ENCODE measurements around the gene SLCO2B1.

SLCO2B1 gene

GRCh38 chr11:75242722-75243600 is 92.1 kb downstream of the SLCO2B1 start:
- ChIA-PET POLR2A (no interaction called here), CTCF (interaction anchor here (1.0 to 4.7 kb wide), 8 partner anchors 8 to 101 kb away, joined by 3 to 45 read pairs (median 5); no protein-coding TSS in a partner anchor)
- DNase-seq (ENCODE audit: extremely low spot score): no peak
- TF ChIP-seq LEF1 (IDR thresholded peaks at IDR 0.05; ENCODE audit: borderline replicate concordance) (no peak), BHLHE40 (IDR thresholded peaks at IDR 0.05; ENCODE audit: borderline replicate concordance) (no peak)

DNA sequence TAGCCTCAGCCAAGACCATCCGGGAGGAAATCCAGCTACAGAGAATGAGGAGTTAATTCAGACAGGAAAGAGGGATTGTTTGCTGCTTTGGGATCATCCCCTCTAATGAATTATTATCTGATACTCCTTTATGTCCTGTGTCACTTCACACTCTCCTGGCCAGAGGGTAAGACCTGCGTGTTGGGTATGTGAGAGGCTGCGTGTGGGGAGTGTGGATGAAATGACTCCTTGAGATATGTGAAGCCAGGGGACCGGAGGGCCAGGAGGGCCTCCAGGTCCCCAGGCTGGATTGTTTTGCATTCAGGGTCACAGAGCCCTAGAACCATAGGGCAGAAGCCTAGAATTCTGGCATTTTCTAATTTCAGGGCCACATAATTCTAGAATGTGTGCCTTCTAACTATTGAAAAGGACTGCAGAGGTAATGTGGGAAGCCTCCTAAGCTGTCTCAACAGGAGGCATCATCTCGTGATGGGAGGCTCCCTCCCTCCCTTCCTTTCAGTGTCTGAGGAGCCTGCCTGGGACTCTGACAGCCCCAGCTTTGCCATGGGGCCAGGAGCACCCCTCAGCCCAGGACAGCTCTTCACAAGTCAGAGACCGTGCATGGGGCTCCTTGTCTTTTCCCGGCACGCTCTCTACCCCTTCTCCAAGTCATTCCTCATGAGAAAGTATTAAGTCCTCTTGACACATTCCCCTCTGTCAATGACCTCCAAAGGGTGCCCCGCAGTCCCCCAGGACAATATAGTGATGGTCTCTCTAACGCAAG is 93.3 kb downstream of the SLCO2B1 start:
- no peak for TF ChIP-seq ELF4 (IDR thresholded peaks at IDR 0.05)
- no peak for TF ChIP-seq SUZ12 (IDR thresholded peaks at IDR 0.05)
- TF ChIP-seq ZNF384 (IDR thresholded peaks at IDR 0.05): no peak
- TF ChIP-seq FOXK2 (IDR thresholded peaks at IDR 0.05): no peak
- TF ChIP-seq FOXM1 (IDR thresholded peaks at IDR 0.05; ENCODE audit: borderline replicate concordance): no peak
- TF ChIP-seq ARNT (IDR thresholded peaks at IDR 0.05): no peak
- no peak for TF ChIP-seq HDGF (IDR thresholded peaks at IDR 0.05; ENCODE audit: borderline replicate concordance)
- TF ChIP-seq BHLHE40 (IDR thresholded peaks at IDR 0.05; ENCODE audit: borderline replicate concordance): no peak
- no peak for TF ChIP-seq SP1 (IDR thresholded peaks at IDR 0.05)
- no peak for TF ChIP-seq CTBP1 (IDR thresholded peaks at IDR 0.05; ENCODE audit: borderline replicate concordance)
- no peak for TF ChIP-seq LEF1 (IDR thresholded peaks at IDR 0.05; ENCODE audit: borderline replicate concordance)
- TF ChIP-seq, protein P1, sequence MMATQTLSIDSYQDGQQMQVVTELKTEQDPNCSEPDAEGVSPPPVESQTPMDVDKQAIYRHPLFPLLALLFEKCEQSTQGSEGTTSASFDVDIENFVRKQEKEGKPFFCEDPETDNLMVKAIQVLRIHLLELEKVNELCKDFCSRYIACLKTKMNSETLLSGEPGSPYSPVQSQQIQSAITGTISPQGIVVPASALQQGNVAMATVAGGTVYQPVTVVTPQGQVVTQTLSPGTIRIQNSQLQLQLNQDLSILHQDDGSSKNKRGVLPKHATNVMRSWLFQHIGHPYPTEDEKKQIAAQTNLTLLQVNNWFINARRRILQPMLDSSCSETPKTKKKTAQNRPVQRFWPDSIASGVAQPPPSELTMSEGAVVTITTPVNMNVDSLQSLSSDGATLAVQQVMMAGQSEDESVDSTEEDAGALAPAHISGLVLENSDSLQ (IDR thresholded peaks at IDR 0.05): no peak
- POLR2A ChIA-PET: no interaction called here
- CTCF ChIA-PET: interaction anchor here (1.1 to 1.7 kb wide), 2 partner anchors 101 to 104 kb away, joined by 3 to 7 read pairs; no protein-coding TSS in a partner anchor
- DNase-seq (ENCODE audit: extremely low spot score): no peak

GRCh38 chr11:75245356-75246005 is 94.6 kb downstream of the SLCO2B1 start:
- DNase-seq (ENCODE audit: extremely low spot score): no peak
- CTCF ChIA-PET: interaction anchor here (0.6 to 1.7 kb wide), 3 partner anchors 103 to 106 kb away, joined by 3 to 7 read pairs (median 3); no protein-coding TSS in a partner anchor
- TF ChIP-seq SP1 (IDR thresholded peaks at IDR 0.05): no peak
- TF ChIP-seq LEF1 (IDR thresholded peaks at IDR 0.05; ENCODE audit: borderline replicate concordance): no peak
- TF ChIP-seq, protein P1 (IDR thresholded peaks at IDR 0.05): no peak
- TF ChIP-seq L3MBTL2 (conservative IDR thresholded peaks at IDR 0.05): no peak
- no peak for TF ChIP-seq ELF4 (IDR thresholded peaks at IDR 0.05)
- TF ChIP-seq HDGF (IDR thresholded peaks at IDR 0.05; ENCODE audit: borderline replicate concordance): no peak
- TF ChIP-seq FOXA1 (IDR thresholded peaks at IDR 0.05): no peak
- TF ChIP-seq NFRKB (IDR thresholded peaks at IDR 0.05): no peak
- no peak for TF ChIP-seq ZNF384 (IDR thresholded peaks at IDR 0.05)
- no peak for TF ChIP-seq CTBP1 (IDR thresholded peaks at IDR 0.05; ENCODE audit: borderline replicate concordance)
- no peak for TF ChIP-seq SUZ12 (IDR thresholded peaks at IDR 0.05)
- TF ChIP-seq FOXM1 (IDR thresholded peaks at IDR 0.05; ENCODE audit: borderline replicate concordance): no peak
- POLR2A ChIA-PET: no interaction called here

DNA sequence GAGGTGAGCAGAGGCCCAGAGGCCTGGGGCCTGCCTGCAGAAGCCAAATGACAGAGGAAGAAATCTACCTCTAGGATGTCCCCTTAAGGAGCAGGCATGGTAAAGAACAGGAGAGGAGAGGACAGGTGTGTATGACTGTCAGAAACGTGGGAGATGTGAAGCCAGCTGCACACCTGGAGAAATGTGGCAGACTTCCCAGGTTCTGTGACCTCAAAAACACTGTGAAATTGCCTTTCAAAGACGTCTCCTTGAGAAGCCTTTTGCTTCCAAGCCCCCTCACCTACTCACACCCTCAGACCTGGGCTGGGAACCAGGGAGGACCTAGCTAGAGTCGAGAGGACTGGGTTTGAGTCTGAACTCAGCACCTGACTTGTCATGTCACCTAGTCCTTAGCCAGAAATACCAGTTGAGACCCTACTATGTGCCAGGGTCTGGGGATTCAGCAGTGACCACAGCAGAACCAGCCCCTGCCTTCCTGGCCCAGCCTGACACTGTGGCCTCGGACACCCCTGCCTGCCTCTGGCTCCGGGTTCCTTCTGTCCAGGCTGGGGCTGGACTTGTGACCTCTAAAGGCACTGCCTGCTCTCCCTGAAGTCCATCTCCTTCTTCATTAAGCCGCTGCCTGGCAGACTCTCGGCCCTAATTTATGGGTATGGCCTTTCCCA is 95.2 kb downstream of the SLCO2B1 start:
- no peak for TF ChIP-seq SP1 (IDR thresholded peaks at IDR 0.05)
- TF ChIP-seq, protein P1 (IDR thresholded peaks at IDR 0.05): no peak
- TF ChIP-seq BHLHE40 (IDR thresholded peaks at IDR 0.05; ENCODE audit: borderline replicate concordance): no peak
- no peak for TF ChIP-seq HDGF (IDR thresholded peaks at IDR 0.05; ENCODE audit: borderline replicate concordance)
- no peak for TF ChIP-seq FOXA1 (IDR thresholded peaks at IDR 0.05)
- TF ChIP-seq TARDBP (IDR thresholded peaks at IDR 0.05): no peak
- no peak for TF ChIP-seq ZNF384 (IDR thresholded peaks at IDR 0.05)
- no peak for TF ChIP-seq ELF4 (IDR thresholded peaks at IDR 0.05)
- TF ChIP-seq CTBP1 (IDR thresholded peaks at IDR 0.05; ENCODE audit: borderline replicate concordance): no peak
- TF ChIP-seq NFRKB (IDR thresholded peaks at IDR 0.05): no peak
- TF ChIP-seq LEF1 (IDR thresholded peaks at IDR 0.05; ENCODE audit: borderline replicate concordance): no peak
- TF ChIP-seq FOXM1 (IDR thresholded peaks at IDR 0.05; ENCODE audit: borderline replicate concordance): no peak
- TF ChIP-seq SUZ12 (IDR thresholded peaks at IDR 0.05): no peak
- no peak for TF ChIP-seq ARNT (IDR thresholded peaks at IDR 0.05)
- no peak for TF ChIP-seq L3MBTL2 (conservative IDR thresholded peaks at IDR 0.05)
- TF ChIP-seq FOXK2 (IDR thresholded peaks at IDR 0.05): no peak
- CTCF ChIA-PET: interaction anchor here (0.6 to 1.2 kb wide), 2 partner anchors 41 to 107 kb away, joined by 3 to 4 read pairs; no protein-coding TSS in a partner anchor
- no peak for DNase-seq (ENCODE audit: extremely low spot score)
- POLR2A ChIA-PET: no interaction called here
